WTC11 (cell line): ENCODE data around the gene NDUFA3.

Experiments used
- ATF3 ChIP-seq: sonication (generic); formaldehyde crosslinking; conservative IDR thresholded peaks from 2 replicates; pipeline ENCODE4 v1.8.1; 2022; ENCODE audit warnings: mild to moderate bottlenecking, missing genetic modification reagents
- CTCF ChIP-seq: fragments of 200-600 bp; IDR thresholded peaks from 2 replicates; pipeline ENCODE4 v1.8.0; 2022; ENCODE audit warnings: antibody characterized with exemption
- E2F4 ChIP-seq: sonication (generic); formaldehyde crosslinking; IDR thresholded peaks from 2 replicates; pipeline ENCODE4 v1.8.1; 2022; ENCODE audit warnings: low read depth, mild to moderate bottlenecking, moderate library complexity, missing genetic modification reagents, borderline replicate concordance
- ELF4 ChIP-seq: sonication (generic); formaldehyde crosslinking; IDR thresholded peaks from 2 replicates; pipeline ENCODE4 v1.8.1; 2022; ENCODE audit warnings: low read depth, mild to moderate bottlenecking, moderate library complexity, missing genetic modification reagents
- GABPB1 ChIP-seq: sonication (generic); formaldehyde crosslinking; IDR thresholded peaks from 2 replicates; pipeline ENCODE4 v1.8.1; 2023; ENCODE audit warnings: mild to moderate bottlenecking, missing genetic modification reagents
- NFATC4 ChIP-seq: fragments of 250-450 bp; sonication (Bioruptor Pico); IDR thresholded peaks from 2 replicates; pipeline ENCODE4 v1.9.0; 2021; ENCODE audit warnings: mild to moderate bottlenecking
- NFE2L1 ChIP-seq: sonication (generic); formaldehyde crosslinking; IDR thresholded peaks from 2 replicates; pipeline ENCODE4 v1.8.1; 2023; ENCODE audit warnings: missing genetic modification reagents
- RELA ChIP-seq: sonication (generic); formaldehyde crosslinking; IDR thresholded peaks from 2 replicates; pipeline ENCODE4 v1.8.1; 2022; ENCODE audit warnings: missing genetic modification reagents, mild to moderate bottlenecking, borderline replicate concordance
- TCF7 ChIP-seq: sonication (generic); formaldehyde crosslinking; IDR thresholded peaks from 2 replicates; pipeline ENCODE4 v1.8.0; 2022; ENCODE audit warnings: mild to moderate bottlenecking, low read depth, missing genetic modification reagents, moderate library complexity
- ZNF512 ChIP-seq: sonication (generic); formaldehyde crosslinking; IDR thresholded peaks from 2 replicates; pipeline ENCODE4 v1.8.1; 2022; ENCODE audit warnings: missing genetic modification reagents, borderline replicate concordance
- ZNF671 ChIP-seq: fragments of 250-450 bp; sonication (Bioruptor Pico); IDR thresholded peaks from 2 replicates; pipeline ENCODE4 v1.8.0; 2021; ENCODE audit warnings: mild to moderate bottlenecking

- TF ChIP-seq ATF3 (CRISPR knock-in tag) (no peak), ZNF671 (CRISPR knock-in tag) (no peak), RELA (CRISPR knock-in tag) (no peak), NFE2L1 (CRISPR knock-in tag) (no peak), GABPB1 (CRISPR knock-in tag) (no peak), ZNF512 (CRISPR knock-in tag) (no peak), CTCF (no peak), E2F4 (CRISPR knock-in tag) (no peak), ELF4 (no peak), NFATC4 (no peak), TCF7 (CRISPR knock-in tag) (no peak)
Observed at GRCh38 chr19:54105796-54106195, 3.1 kb downstream of the NDUFA3 start.
